ENCODE measurements around the gene OR1Q1.
"Not testable (repeated sequence)": the region's sequence is repeated elsewhere in the genome, so short reads cannot be mapped to it uniquely, and the experiment has no call there.

The OR1Q1 gene, protein sequence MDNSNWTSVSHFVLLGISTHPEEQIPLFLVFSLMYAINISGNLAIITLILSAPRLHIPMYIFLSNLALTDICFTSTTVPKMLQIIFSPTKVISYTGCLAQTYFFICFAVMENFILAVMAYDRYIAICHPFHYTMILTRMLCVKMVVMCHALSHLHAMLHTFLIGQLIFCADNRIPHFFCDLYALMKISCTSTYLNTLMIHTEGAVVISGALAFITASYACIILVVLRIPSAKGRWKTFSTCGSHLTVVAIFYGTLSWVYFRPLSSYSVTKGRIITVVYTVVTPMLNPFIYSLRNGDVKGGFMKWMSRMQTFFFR

DNA sequence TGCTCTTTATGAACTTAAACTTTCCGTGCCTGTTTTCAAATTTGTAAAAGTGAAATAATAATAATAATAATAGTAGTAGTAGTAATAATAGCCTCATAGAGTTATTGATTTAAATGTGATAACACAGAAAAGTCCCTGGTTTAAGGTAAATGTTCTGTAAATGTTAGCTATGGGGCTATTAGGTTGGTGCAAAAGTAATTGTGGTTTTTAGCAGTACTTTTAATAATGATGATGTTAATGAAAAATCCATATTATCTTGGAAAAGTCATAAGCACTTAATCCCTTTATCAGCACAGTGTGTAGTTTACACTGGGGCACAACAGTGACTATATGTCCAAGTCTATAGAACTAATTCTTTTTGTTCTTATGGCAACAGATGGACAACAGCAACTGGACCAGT lies at the start of gene OR1Q1:
Gene OR1Q1, plus strand, starts transcription at position 377 of the 400 bp plus-strand sequence. Its CDS starts 0 bp downstream, at position 377.
- DNase-seq (ENCODE audit: low read depth in 2 of 2), result no peak

DNA sequence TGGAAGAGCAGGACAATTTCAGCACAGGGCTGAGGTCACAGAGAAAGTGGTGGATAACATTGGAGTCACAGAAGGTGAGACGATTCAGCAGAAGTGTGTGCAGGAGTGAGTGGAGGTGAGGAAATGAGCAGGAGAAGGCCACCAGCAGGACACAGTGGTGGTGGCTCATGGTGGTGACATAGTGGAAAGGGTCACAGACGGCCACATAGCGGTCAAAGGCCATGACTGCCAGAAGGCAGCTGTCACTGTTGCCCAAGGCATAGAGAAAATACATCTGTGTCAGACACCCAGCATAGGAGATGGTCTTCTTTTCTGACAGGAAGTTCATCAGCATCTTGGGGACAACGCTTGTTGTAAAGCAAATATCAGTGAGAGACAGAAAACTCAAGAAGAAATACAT lies 46.6 kb upstream of the OR1Q1 start:
- no peak for DNase-seq (ENCODE audit: low read depth in 2 of 2)

DNA sequence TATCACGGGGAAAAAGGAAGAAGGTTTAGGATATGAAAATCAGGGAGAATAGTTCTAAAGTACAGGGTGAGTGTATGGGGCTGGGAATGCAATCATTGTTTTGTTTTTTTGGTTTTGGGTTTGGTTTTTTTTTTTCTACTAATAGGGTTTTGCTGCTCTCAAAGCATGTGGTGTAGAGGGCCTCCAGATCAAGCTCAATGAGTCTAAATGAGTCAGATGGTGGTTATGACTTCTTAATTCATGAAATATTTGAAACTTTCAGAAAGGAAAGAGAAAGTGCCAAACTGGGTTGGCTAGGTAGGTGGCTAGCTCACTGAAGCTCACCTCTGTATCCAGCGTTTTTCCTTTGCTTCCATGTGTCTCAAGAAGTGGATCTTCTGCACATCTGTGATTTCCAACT lies 42.1 kb upstream of the OR1Q1 start:
- DNase-seq (ENCODE audit: low read depth in 2 of 2), result no peak

DNA sequence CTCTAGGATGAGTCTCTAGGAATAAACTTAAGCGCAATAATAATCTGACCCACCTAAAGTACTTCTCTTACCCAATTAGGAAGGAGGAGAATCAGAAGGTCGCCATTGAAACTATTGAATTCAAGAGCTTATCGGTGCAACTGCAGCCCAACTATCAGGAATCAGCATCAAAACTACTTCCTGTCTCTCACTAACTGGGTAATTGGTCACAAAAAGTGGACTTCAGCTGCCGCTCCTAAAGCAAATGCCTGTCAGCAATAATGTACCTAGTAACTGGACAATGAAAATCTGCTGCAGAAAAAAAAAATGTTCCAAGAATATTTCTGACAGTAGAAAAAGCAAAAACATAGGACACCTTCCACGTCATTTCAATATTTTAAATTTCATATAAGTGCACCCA lies 34.7 kb upstream of the OR1Q1 start:
- no peak for DNase-seq (ENCODE audit: low read depth in 2 of 2)

DNA sequence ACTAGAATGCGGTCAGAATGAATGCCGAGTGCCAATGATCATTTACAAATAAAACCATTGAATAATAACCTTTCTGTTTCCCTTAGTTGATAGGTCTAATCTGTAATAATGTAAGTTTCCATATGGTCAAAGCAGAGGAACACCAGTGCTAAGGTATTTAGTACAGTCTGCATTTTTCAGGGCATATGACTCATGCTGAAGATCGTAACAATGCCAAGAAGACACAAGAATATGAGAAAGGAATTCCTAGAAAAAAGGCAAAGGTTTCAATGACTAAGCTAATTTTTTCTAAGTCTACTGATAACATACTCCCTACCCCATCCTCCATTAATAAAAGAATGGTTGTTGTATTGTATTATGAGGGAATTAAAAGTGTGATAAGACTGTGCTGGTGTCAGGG lies 34.2 kb upstream of the OR1Q1 start:
- DNase-seq (ENCODE audit: low read depth in 2 of 2), result no peak

DNA sequence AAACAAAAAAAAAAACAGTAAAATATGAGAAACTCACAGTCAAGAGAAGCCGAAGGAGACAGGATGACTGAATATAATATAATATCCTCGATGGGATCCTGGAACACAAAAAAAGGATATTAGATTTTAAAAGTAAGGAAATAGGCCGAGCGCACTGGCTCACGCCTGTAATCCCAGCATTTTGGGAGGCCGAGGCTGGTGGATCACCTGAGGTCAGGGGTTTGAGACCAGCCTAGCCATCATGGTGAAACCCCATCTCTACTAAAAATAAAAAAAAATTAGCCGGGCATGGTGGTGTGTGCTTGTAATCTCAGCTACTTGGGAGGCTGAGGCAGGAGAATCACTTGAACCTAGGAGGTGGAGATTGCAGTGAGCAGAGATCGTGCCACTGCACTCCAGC lies 31.3 kb upstream of the OR1Q1 start, which contains the start of gene OR1L8:
Gene OR1L8, minus strand, starts transcription at position 101 of the 400 bp plus-strand sequence. CDS start 14,907 bp downstream, outside the sequence.
- DNase-seq (ENCODE audit: low read depth in 2 of 2), result not testable (repeated sequence)

DNA sequence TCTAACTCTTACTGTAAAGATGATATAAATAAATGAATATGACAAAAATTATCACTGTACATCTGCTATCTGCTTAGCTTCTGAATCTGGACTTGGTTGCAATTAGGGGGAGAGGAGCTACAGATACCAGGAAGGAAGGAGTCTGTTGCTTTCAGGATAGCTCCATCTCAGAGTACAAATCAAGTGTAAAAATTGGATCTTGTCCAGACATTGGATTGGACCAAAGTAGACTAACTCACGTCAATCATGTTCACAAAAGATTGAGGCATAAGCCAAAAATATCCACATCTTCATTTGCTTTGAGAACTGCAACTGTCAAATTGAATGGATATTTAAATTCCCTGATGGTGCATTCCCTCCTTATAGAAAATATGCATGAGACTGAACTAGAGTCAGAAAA lies 8.8 kb upstream of the OR1Q1 start:
- no peak for DNase-seq (ENCODE audit: low read depth in 2 of 2)

DNA sequence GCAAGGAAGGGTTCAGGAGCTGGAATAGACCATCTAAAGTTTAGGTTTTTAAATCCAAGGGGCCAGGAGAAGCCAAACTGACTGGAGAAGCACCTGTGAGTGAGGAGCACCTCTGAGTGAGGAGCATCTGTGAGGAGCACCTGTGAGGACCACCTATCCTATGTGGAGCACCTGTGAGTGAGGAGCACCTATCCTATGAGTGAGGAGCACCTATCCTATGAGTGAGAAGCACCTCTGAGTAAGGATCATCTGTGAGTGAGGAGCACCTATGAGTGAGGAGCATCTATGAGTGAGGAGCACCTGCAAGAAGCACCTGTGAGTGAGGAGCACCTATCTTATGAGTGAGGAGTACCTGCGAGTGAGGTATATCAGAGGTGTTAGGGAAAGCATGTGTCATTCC lies 8.0 kb upstream of the OR1Q1 start:
- DNase-seq (ENCODE audit: low read depth in 2 of 2), result no peak

DNA sequence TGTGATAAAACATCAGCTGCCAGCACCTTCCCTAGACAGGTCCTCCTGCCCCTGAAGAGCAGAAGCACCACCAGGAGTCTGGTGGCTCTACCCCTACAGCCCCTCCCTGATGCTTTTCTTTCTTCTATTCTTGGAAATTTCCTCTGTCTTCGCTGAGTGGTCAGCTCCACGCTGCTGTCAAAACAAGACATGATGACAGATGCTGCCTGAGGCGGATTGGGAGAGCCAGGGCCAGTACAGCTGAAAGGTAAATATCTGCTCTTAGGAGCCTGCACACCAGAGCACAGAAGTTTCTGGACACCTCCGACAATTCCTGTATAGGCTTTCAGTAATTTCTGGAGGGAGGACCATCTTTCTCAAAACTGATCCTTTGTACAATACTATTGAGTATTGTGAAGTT lies 4.7 kb upstream of the OR1Q1 start:
- DNase-seq (ENCODE audit: low read depth in 2 of 2), result no peak

DNA sequence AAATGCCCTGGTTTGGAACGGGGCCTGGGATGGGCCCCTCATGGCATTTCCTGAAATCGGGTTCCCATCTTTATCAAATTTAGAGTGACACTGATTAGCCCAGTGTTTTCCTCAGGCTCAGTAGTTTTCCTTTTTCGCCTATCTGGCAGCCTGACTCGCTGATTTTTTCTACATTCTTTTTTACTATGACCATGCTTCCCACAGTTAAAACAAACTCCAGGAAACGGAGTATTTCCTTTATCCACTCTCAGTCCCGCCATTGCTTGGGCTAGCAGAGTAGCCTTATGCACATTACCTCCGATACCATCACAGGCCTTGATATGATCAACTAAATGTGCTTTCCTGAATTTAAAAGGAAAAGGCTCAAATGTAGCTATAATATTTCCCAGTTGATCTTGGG lies 5.5 kb downstream of the OR1Q1 start:
- no peak for DNase-seq (ENCODE audit: low read depth in 2 of 2)

DNA sequence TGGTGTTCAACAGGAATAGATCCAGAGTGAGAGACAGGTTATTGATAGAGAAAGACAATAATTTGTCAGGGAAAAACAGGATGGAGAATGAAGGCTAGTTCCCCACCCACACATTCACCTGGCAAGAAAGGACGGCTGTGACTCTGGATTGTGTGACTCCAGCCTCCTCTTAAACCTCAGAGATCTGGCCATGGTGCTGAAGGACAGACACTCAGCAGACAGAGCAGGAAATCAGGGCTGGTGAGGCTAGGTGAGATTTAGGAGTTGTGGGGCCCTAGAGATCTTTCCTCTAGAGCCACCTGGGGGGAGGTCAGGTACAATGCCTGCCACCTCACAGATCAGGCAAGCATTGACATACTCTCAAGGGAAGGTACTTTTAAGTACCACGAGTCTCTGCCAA lies 27.7 kb downstream of the OR1Q1 start:
- no peak for DNase-seq (ENCODE audit: low read depth in 2 of 2)

DNA sequence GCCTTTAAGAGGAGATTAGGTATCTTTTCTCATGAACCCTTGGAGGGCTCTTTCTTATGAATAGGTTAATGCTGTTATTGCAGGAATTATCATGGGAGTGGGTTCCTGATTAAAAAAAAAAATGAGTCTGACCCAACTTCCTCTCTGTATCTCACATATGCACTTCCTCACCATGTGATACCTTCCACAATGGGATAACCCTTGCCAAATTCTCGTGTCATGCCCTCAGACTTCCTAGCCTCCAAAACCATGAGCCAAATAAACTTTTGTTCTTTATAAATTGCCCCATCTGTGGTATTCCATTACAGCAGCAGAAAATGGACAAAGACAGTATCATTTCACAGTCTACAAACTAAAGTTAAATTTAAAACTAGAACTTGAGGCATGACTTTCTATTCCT lies 41.8 kb downstream of the OR1Q1 start:
- DNase-seq (ENCODE audit: low read depth in 2 of 2), result no peak

DNA sequence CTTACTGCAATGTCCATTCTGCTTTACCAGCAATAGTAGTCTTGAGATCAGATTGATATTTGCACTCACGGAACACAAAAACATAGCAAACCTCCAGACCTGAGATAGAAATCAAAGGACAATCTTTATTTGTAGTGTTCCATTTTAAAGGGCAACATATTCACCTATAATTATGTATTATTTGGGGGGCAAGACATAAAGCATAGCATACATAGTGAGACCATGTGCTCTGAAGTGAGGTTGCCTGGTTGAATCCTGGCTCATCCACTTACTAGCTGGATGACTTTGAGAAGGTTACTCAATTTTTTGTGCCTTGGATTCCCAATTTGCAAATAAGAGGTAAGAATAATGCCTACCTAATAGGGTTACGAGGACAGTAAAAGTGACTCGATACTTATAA lies 43.0 kb downstream of the OR1Q1 start, which contains the start of gene OR1B1:
Gene OR1B1, minus strand, starts transcription at position 101 of the 400 bp plus-strand sequence.
- DNase-seq (ENCODE audit: low read depth in 2 of 2), result no peak

DNA sequence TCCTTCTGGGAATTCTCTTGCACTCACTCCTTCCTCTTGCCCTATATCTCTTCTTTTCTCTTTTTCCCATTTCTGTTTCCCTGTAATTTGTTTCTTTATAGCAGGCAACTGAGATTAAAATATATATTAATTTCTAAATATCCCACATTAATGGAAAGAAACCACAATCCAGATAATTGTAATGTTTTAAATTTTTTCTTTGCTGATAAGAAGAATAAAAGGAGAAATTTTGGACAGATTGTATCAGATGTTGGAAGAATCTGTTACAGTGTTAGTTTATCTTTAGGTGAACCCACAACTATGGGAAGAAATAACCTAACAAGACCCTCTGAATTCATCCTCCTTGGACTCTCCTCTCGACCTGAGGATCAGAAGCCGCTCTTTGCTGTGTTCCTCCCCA lies 46.9 kb downstream of the OR1Q1 start, which contains the start of gene OR1L1:
Gene OR1L1, plus strand, starts transcription at position 301 of the 400 bp plus-strand sequence. Its CDS starts 0 bp downstream, at position 301.
- no peak for DNase-seq (ENCODE audit: low read depth in 2 of 2)
